K562 (cell line): ENCODE data around the gene SMIM41. TPM values are rescaled to one million over a fixed set of nuclear protein-coding genes. Genes with fewer than 3 reads are reported as not detected.
A peak's percentile ranks its signal among the peaks of the same experiment; 100 is the strongest.

Experiments
- ATAC-seq: fragments of 200-7000 bp; cut with Tn5 transposase; 3 replicates; pipeline ENCODE4 v1.9.1; 2020; ENCODE audit warnings: moderate library complexity
- BruUV-seq: library from RNA; stranded (reverse); fragments of 400-500 nt; replicated peaks from 2 replicates; lab custom pipeline; 2021; lab: Mats Ljungman, UMichigan
- CTCF ChIA-PET: fragments of 300-600 bp; formaldehyde crosslinking; extraction: SDS; loops from one replicate; lab custom pipeline; 2021; ENCODE audit warnings: low intra/inter-chr PET ratio; lab: Yijun Ruan, JAX
- POLR2A ChIA-PET: fragments of 300-600, 350-650 bp; sonication (Branson Sonifier 250); formaldehyde crosslinking; extraction: SDS; loops from one replicate; lab custom pipeline; 2021; ENCODE audit warnings: antibody characterized with exemption, inconsistent platforms; lab: Yijun Ruan, JAX
- DNase-seq, 4 experiments: peaks; one replicate each; pipeline versions ENCODE4 v3.0.0 to v3.0.0-alpha.2; 2011 to 2018; ENCODE audit warnings: low spot score in 3 of 4, mixed read lengths in 3 of 4; ENCODE audit errors: extremely low read depth in 1 of 4
- FAIRE-seq: peaks from 2 replicates; lab custom pipeline; 2011; peaks lifted over from hg19 to GRCh38; lab: Jason Lieb, UNC
- H2AFZ ChIP-seq: 2 replicates; pipeline ENCODE4 v1.6.0; 2011; ENCODE audit warnings: low read depth, low read length, control low read depth, inconsistent platforms
- H3K27ac ChIP-seq: fragments of 200-600 bp; 3 replicates; pipeline ENCODE4 v1.8.0; 2011; ENCODE audit warnings: low read depth, mild to moderate bottlenecking, control low read depth, inconsistent platforms, low read length, moderate library complexity, mixed read lengths; ENCODE audit errors: extremely low read depth
- H3K27me3 ChIP-seq, 2 experiments: fragments of 300-600 bp in 1 of 2; 2 replicates in 1 of 2; 3 replicates in 1 of 2; pipeline versions ENCODE4 v1.6.0 to v1.8.0; 2011; ENCODE audit warnings: inconsistent platforms in 2 of 2, low read length in 2 of 2, mild to moderate bottlenecking in 1 of 2, mixed read lengths in 1 of 2, moderate library complexity in 1 of 2; ENCODE audit not compliant: control insufficient read depth in 2 of 2, insufficient read depth in 2 of 2
- H3K36me3 ChIP-seq: fragments of 300-600 bp; 3 replicates; pipeline ENCODE4 v1.8.0; 2011; ENCODE audit warnings: mild to moderate bottlenecking, low read length, inconsistent platforms; ENCODE audit not compliant: control insufficient read depth, insufficient read depth
- H3K4me1 ChIP-seq, 2 experiments: fragments of 200-600 bp in 1 of 2; replicated peaks in 1 of 2; 2 replicates in 1 of 2; 3 replicates in 1 of 2; pipeline versions ENCODE4 v1.5.1 to v1.8.0; 2011; ENCODE audit warnings: inconsistent platforms in 2 of 2, low read length in 2 of 2, mild to moderate bottlenecking in 1 of 2, mixed read lengths in 1 of 2, moderate library complexity in 1 of 2; ENCODE audit not compliant: control insufficient read depth in 2 of 2, insufficient read depth in 2 of 2
- H3K4me2 ChIP-seq: 2 replicates; pipeline ENCODE4 v1.6.1; 2011; ENCODE audit warnings: low read length, control low read depth, inconsistent platforms, mixed read lengths; ENCODE audit not compliant: insufficient read depth
- H3K4me3 ChIP-seq: fragments of 200-600 bp; sonication (generic), shearing (Covaris generic); 2 replicates; pipeline ENCODE4 v1.5.1; 2016; ENCODE audit warnings: control low read depth, inconsistent platforms
- H3K79me2 ChIP-seq: fragments of 200-600 bp; 3 replicates; pipeline ENCODE4 v1.8.0; 2011; ENCODE audit warnings: low read length, inconsistent platforms; ENCODE audit not compliant: control insufficient read depth, insufficient read depth
- H3K9ac ChIP-seq, 2 experiments: 2 replicates each; pipeline versions ENCODE4 v1.6.0 to v1.6.1; 2011; ENCODE audit warnings: low read depth in 2 of 2, low read length in 2 of 2, control low read depth in 1 of 2, inconsistent platforms in 1 of 2, mild to moderate bottlenecking in 1 of 2, mixed read lengths in 1 of 2; ENCODE audit not compliant: insufficient read depth in 1 of 2
- H3K9me1 ChIP-seq: one replicate; pipeline ENCODE4 v1.6.0; 2011; ENCODE audit warnings: inconsistent platforms, mild to moderate bottlenecking, low read length, moderate library complexity; ENCODE audit not compliant: control insufficient read depth, insufficient read depth
- H3K9me3 ChIP-seq: replicated peaks from 2 replicates; pipeline ENCODE4 v1.5.1; 2011; ENCODE audit warnings: low read depth, low read length, inconsistent platforms; ENCODE audit not compliant: control insufficient read depth, insufficient read depth
- H4K20me1 ChIP-seq: replicated peaks from 2 replicates; pipeline ENCODE4 v1.6.1; 2011; ENCODE audit warnings: low read length, inconsistent platforms, mixed read lengths; ENCODE audit not compliant: control insufficient read depth, insufficient read depth
- ATF7 ChIP-seq: fragments of 450-650 bp; IDR thresholded peaks from 2 replicates; pipeline ENCODE4 v1.7.1; 2014; ENCODE audit warnings: mild to moderate bottlenecking, moderate library complexity
- BACH1 ChIP-seq: fragments of 200-800 bp; sonication (Bioruptor generic); IDR thresholded peaks from 2 replicates; pipeline ENCODE4 v1.6.1; 2016; ENCODE audit warnings: missing genetic modification characterization, missing compliant biosample characterization
- ZNF316 ChIP-seq: fragments of 450-650 bp; IDR thresholded peaks from 2 replicates; pipeline ENCODE4 v1.6.1; 2016
- WGBS: fragments of 100-300 bp; shearing (Covaris generic); methylation state at CpG from one replicate; pipeline ENCODE4 v1.1.6; 2016; ENCODE audit warnings: low coverage, mixed read lengths; ENCODE audit not compliant: insufficient coverage; ENCODE audit errors: missing lambda C conversion rate; 5-methylcytosine and 5-hydroxymethylcytosine counted together
- in situ Hi-C: fragments of 300-500 bp; cut with MboI; formaldehyde crosslinking; loops from 4 replicates; pipeline ENCODE4 v1.15.0; 2018; ENCODE audit warnings: inconsistent platforms, mixed read lengths
- intact Hi-C: fragments of 100-400 bp; cut with micrococcal nuclease; formaldehyde crosslinking; loops from 2 replicates; pipeline ENCODE4 v1.14.2; 2022
- polyA plus RNA-seq, 8 experiments: library from polyadenylated mRNA; depleted of rRNA in 4 of 8; stranded (reverse) in 5 of 8; unstranded in 3 of 8; fragments of >200 nt; fragmentation: Nextera tagmentation in 2 of 8; fragmentation: Illumina TruSeq in 1 of 8; extraction: Ambion mirVana in 2 of 8; extraction: Trizol in 1 of 8; gene quantifications; 2 replicates each; pipeline versions ENCODE4 v1.2.1 to v1.2.3, GENCODE V29; 2011 to 2014; ENCODE audit warnings: inconsistent platforms in 1 of 8, missing spikeins in 1 of 8
- total RNA-seq, 7 experiments: library from RNA; depleted of rRNA in 6 of 7; stranded (reverse); fragments of >200 nt in 6 of 7; fragmentation: Illumina TruSeq in 2 of 7; extraction: Trizol in 2 of 7; gene quantifications; 2 replicates each; pipeline versions ENCODE4 v1.2.1 to v1.2.3, GENCODE V29; 2011 to 2021; ENCODE audit warnings: low replicate concordance in 1 of 7
- TF ChIP-seq, protein P1 (sequence below), 2 experiments: IDR thresholded peaks; 2 replicates each; pipeline ENCODE4 v1.6.1; 2012; ENCODE audit warnings: improper control_type of control experiment in 2 of 2, low read depth in 2 of 2, low read length in 2 of 2, borderline replicate concordance in 1 of 2
- TF ChIP-seq, protein P2 (sequence below): sonication (generic); formaldehyde crosslinking; IDR thresholded peaks from 2 replicates; pipeline ENCODE4 v1.8.0; 2023; ENCODE audit warnings: mild to moderate bottlenecking, missing genetic modification reagents
- TF ChIP-seq, protein P3 (sequence below): fragments of 450-650 bp; IDR thresholded peaks from 2 replicates; pipeline ENCODE4 v1.6.1; 2018; ENCODE audit warnings: mild to moderate bottlenecking, low read depth; ENCODE audit not compliant: partially characterized antibody

SMIM41 gene
- total and polyA plus RNA-seq, 9 of the 15 experiments (the other 6 are each of a cell fraction or from before 2014, with no cell fraction given): not detected

DNA sequence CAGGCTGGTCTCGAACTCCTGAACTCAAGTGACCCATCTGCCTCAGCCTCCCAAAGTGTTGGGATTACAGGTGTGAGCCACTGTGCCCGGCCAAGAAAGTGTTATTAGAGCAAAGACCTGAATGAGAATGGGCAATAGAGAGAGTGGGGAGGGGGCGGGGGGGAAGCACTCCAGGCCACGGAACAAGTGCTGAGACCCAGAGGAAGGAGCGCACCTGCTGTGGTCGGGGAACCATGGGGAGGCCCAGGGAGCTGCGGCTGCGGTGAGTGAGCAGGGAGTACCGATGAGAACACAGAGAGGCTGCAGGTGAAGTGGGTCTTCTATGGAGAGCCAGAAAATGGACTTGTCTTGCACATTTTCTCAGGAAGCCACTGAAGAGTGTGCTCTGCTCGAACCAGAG, 10.8 kb downstream of the SMIM41 start:
- peak in 1 of 4 experiments; percentile 3 for DNase-seq
- intact Hi-C loops (no loop called here), in situ Hi-C loops (no loop called here)
- no peak overlapping the region for H3K4me3 ChIP-seq
- no peak overlapping the region for H3K27ac ChIP-seq
- FAIRE-seq: no peak
- ChIA-PET CTCF (no interaction called here), POLR2A (no interaction called here)
- no peaks in the 10 kb centered on the region for H3K36me3 ChIP-seq
- no peaks in the 10 kb centered on the region for H3K4me1 ChIP-seq
- H2AFZ ChIP-seq: no peak overlapping the region
- no peaks in the 10 kb centered on the region for H3K9me1 ChIP-seq
- no peaks in the 10 kb centered on the region for H3K9me3 ChIP-seq
- H4K20me1 ChIP-seq: no peaks in the 10 kb centered on the region
- H3K9ac ChIP-seq: no peak overlapping the region
- no peaks in the 10 kb centered on the region for H3K79me2 ChIP-seq
- peaks cover 49 to 83% of the 10 kb centered on the region in 2 experiments for H3K27me3 ChIP-seq
- ATAC-seq: no peak
- H3K4me2 ChIP-seq: no peak overlapping the region
- BruUV-seq: no TSS peak
- WGBS: 0% methylated on average over 9 of the region's 10 CpGs
- TF ChIP-seq BACH1 (tag): no peak
- TF ChIP-seq, protein P1, sequence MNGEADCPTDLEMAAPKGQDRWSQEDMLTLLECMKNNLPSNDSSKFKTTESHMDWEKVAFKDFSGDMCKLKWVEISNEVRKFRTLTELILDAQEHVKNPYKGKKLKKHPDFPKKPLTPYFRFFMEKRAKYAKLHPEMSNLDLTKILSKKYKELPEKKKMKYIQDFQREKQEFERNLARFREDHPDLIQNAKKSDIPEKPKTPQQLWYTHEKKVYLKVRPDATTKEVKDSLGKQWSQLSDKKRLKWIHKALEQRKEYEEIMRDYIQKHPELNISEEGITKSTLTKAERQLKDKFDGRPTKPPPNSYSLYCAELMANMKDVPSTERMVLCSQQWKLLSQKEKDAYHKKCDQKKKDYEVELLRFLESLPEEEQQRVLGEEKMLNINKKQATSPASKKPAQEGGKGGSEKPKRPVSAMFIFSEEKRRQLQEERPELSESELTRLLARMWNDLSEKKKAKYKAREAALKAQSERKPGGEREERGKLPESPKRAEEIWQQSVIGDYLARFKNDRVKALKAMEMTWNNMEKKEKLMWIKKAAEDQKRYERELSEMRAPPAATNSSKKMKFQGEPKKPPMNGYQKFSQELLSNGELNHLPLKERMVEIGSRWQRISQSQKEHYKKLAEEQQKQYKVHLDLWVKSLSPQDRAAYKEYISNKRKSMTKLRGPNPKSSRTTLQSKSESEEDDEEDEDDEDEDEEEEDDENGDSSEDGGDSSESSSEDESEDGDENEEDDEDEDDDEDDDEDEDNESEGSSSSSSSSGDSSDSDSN (IDR thresholded peaks at IDR 0.05; ENCODE audit: borderline replicate concordance in 1 of 2, low read depth in 2 of 2, low read length in 2 of 2): no peak
- TF ChIP-seq, protein P2, sequence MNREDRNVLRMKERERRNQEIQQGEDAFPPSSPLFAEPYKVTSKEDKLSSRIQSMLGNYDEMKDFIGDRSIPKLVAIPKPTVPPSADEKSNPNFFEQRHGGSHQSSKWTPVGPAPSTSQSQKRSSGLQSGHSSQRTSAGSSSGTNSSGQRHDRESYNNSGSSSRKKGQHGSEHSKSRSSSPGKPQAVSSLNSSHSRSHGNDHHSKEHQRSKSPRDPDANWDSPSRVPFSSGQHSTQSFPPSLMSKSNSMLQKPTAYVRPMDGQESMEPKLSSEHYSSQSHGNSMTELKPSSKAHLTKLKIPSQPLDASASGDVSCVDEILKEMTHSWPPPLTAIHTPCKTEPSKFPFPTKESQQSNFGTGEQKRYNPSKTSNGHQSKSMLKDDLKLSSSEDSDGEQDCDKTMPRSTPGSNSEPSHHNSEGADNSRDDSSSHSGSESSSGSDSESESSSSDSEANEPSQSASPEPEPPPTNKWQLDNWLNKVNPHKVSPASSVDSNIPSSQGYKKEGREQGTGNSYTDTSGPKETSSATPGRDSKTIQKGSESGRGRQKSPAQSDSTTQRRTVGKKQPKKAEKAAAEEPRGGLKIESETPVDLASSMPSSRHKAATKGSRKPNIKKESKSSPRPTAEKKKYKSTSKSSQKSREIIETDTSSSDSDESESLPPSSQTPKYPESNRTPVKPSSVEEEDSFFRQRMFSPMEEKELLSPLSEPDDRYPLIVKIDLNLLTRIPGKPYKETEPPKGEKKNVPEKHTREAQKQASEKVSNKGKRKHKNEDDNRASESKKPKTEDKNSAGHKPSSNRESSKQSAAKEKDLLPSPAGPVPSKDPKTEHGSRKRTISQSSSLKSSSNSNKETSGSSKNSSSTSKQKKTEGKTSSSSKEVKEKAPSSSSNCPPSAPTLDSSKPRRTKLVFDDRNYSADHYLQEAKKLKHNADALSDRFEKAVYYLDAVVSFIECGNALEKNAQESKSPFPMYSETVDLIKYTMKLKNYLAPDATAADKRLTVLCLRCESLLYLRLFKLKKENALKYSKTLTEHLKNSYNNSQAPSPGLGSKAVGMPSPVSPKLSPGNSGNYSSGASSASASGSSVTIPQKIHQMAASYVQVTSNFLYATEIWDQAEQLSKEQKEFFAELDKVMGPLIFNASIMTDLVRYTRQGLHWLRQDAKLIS: no peak
- TF ChIP-seq, protein P3, sequence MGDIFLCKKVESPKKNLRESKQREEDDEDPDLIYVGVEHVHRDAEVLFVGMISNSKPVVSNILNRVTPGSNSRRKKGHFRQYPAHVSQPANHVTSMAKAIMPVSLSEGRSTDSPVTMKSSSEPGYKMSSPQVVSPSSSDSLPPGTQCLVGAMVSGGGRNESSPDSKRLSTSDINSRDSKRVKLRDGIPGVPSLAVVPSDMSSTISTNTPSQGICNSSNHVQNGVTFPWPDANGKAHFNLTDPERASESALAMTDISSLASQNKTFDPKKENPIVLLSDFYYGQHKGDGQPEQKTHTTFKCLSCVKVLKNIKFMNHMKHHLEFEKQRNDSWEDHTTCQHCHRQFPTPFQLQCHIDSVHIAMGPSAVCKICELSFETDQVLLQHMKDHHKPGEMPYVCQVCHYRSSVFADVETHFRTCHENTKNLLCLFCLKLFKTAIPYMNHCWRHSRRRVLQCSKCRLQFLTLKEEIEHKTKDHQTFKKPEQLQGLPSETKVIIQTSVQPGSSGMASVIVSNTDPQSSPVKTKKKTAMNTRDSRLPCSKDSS: no peak
- TF ChIP-seq ATF7: no peak
- TF ChIP-seq ZNF316: no peak
